Measurements from ENCODE around the gene BLOC1S1. TPM values are rescaled to one million over a fixed set of nuclear protein-coding genes. Genes with fewer than 3 reads are reported as not detected.
"Not testable (repeated sequence)": the region's sequence is repeated elsewhere in the genome, so short reads cannot be mapped to it uniquely, and the experiment has no call there.

Gene BLOC1S1
- polyA plus RNA-seq, 4 donors, result 177 to 688 (median 434) TPM

GRCh38 chr12:55745361-55746173, 29.7 kb downstream of the BLOC1S1 start:
- 20 to 38% (median 37%) methylated on average over 13 of the region's 13 CpGs for WGBS, 3 donors
- peak in 1 of 2 donors; percentile 31 for DNase-seq
- no peak for FAIRE-seq
- Histone ChIP-seq H3K9me3 (ENCODE audit: control insufficient read depth in 2 of 2, insufficient read depth in 1 of 2, low read depth in 1 of 2, low read length in 1 of 2) (no peaks in the 10 kb centered on the region), H3K4me3 (ENCODE audit: low read depth in 1 of 3, low read length in 3 of 3) (peak overlapping the region in 1 of 3 donors; percentile 17), H3K27me3 (ENCODE audit: control insufficient read depth in 3 of 3, insufficient read depth in 3 of 3, low read length in 3 of 3) (peaks cover 0 to 8% (median 0%) of the 10 kb centered on the region in 3 donors), H3K4me1 (ENCODE audit: control insufficient read depth in 3 of 3, insufficient read depth in 2 of 3, low read depth in 1 of 3, low read length in 2 of 3) (peaks cover 0 to 32% (median 10%) of the 10 kb centered on the region in 3 donors), H3K27ac (ENCODE audit: low read depth in 1 of 3, low read length in 2 of 3) (no peak overlapping the region), H3K36me3 (ENCODE audit: control insufficient read depth in 3 of 3, insufficient read depth in 2 of 3, low read depth in 1 of 3, low read length in 3 of 3) (peaks cover 0 to 15% (median 4%) of the 10 kb centered on the region in 3 donors)

GRCh38 chr12:55746174-55746912, 30.5 kb downstream of the BLOC1S1 start:
- no peak for FAIRE-seq

GRCh38 chr12:55746913-55747231, 31.0 kb downstream of the BLOC1S1 start:
- H3K27ac ChIP-seq (ENCODE audit: low read depth in 1 of 3, low read length in 2 of 3), result no peak overlapping the region
- FAIRE-seq, result no peak
- DNase-seq, result no peak

More at GRCh38 chr12:55746174-55746912, 30.5 kb downstream of the BLOC1S1 start:
- Histone ChIP-seq H3K4me1 (ENCODE audit: control insufficient read depth in 3 of 3, insufficient read depth in 2 of 3, low read depth in 1 of 3, low read length in 2 of 3) (peaks cover 0 to 32% (median 10%) of the 10 kb centered on the region in 3 donors), H3K4me3 (ENCODE audit: low read depth in 1 of 3, low read length in 3 of 3) (no peak overlapping the region), H3K36me3 (ENCODE audit: control insufficient read depth in 3 of 3, insufficient read depth in 2 of 3, low read depth in 1 of 3, low read length in 3 of 3) (peaks cover 0 to 23% (median 7%) of the 10 kb centered on the region in 3 donors), H3K27me3 (ENCODE audit: control insufficient read depth in 3 of 3, insufficient read depth in 3 of 3, low read length in 3 of 3) (peaks cover 0 to 8% (median 0%) of the 10 kb centered on the region in 3 donors), H3K27ac (ENCODE audit: low read depth in 1 of 3, low read length in 2 of 3) (no peak overlapping the region), H3K9me3 (ENCODE audit: control insufficient read depth in 2 of 2, insufficient read depth in 1 of 2, low read depth in 1 of 2, low read length in 1 of 2) (no peaks in the 10 kb centered on the region)
- 51 to 66% (median 54%) methylated on average over 3 of the region's 3 CpGs for WGBS, 3 donors
- no peak for DNase-seq

GRCh38 chr12:55748230-55748993, 32.6 kb downstream of the BLOC1S1 start:
- H3K9me3 ChIP-seq (ENCODE audit: control insufficient read depth in 2 of 2, insufficient read depth in 1 of 2, low read depth in 1 of 2, low read length in 1 of 2), result no peaks in the 10 kb centered on the region
- no peak overlapping the region for H3K4me3 ChIP-seq (ENCODE audit: low read depth in 1 of 3, low read length in 3 of 3)
- 90 to 94% (median 91%) methylated on average over 18 of the region's 18 CpGs for WGBS, 3 donors
- peaks cover 4 to 38% (median 13%) of the 10 kb centered on the region in 3 donors for H3K36me3 ChIP-seq (ENCODE audit: control insufficient read depth in 3 of 3, insufficient read depth in 2 of 3, low read depth in 1 of 3, low read length in 3 of 3)
- FAIRE-seq (no peak), DNase-seq (no peak)
- no peak overlapping the region for H3K27ac ChIP-seq (ENCODE audit: low read depth in 1 of 3, low read length in 2 of 3)
- H3K4me1 ChIP-seq (ENCODE audit: control insufficient read depth in 3 of 3, insufficient read depth in 2 of 3, low read depth in 1 of 3, low read length in 2 of 3), result peaks cover 0 to 21% (median 10%) of the 10 kb centered on the region in 3 donors
- peaks cover 0 to 8% (median 0%) of the 10 kb centered on the region in 3 donors for H3K27me3 ChIP-seq (ENCODE audit: control insufficient read depth in 3 of 3, insufficient read depth in 3 of 3, low read length in 3 of 3)

More at GRCh38 chr12:55746913-55747231, 31.0 kb downstream of the BLOC1S1 start:
- peaks cover 0 to 29% (median 8%) of the 10 kb centered on the region in 3 donors for H3K36me3 ChIP-seq (ENCODE audit: control insufficient read depth in 3 of 3, insufficient read depth in 2 of 3, low read depth in 1 of 3, low read length in 3 of 3)
- H3K4me3 ChIP-seq (ENCODE audit: low read depth in 1 of 3, low read length in 3 of 3), result no peak overlapping the region
- peaks cover 0 to 29% (median 10%) of the 10 kb centered on the region in 3 donors for H3K4me1 ChIP-seq (ENCODE audit: control insufficient read depth in 3 of 3, insufficient read depth in 2 of 3, low read depth in 1 of 3, low read length in 2 of 3)
- H3K27me3 ChIP-seq (ENCODE audit: control insufficient read depth in 3 of 3, insufficient read depth in 3 of 3, low read length in 3 of 3), result peaks cover 0 to 8% (median 0%) of the 10 kb centered on the region in 3 donors
- no peaks in the 10 kb centered on the region for H3K9me3 ChIP-seq (ENCODE audit: control insufficient read depth in 2 of 2, insufficient read depth in 1 of 2, low read depth in 1 of 2, low read length in 1 of 2)

- peaks cover 18 to 58% (median 22%) of the 10 kb centered on the region in 3 donors for H3K36me3 ChIP-seq (ENCODE audit: control insufficient read depth in 3 of 3, insufficient read depth in 2 of 3, low read depth in 1 of 3, low read length in 3 of 3)
- no peak for FAIRE-seq
Measured at GRCh38 chr12:55755246-55755645, 39.4 kb downstream of the BLOC1S1 start.

GRCh38 chr12:55757701-55758100, 41.9 kb downstream of the BLOC1S1 start:
- no peak overlapping the region for H3K4me3 ChIP-seq (ENCODE audit: low read depth in 1 of 3, low read length in 3 of 3)
- FAIRE-seq, result no peak
- H3K36me3 ChIP-seq (ENCODE audit: control insufficient read depth in 3 of 3, insufficient read depth in 2 of 3, low read depth in 1 of 3, low read length in 3 of 3), result peaks cover 15 to 50% (median 19%) of the 10 kb centered on the region in 3 donors

More at GRCh38 chr12:55755246-55755645, 39.4 kb downstream of the BLOC1S1 start:
- Histone ChIP-seq H3K4me3 (ENCODE audit: low read depth in 1 of 3, low read length in 3 of 3) (no peak overlapping the region), H3K4me1 (ENCODE audit: control insufficient read depth in 3 of 3, insufficient read depth in 2 of 3, low read depth in 1 of 3, low read length in 2 of 3) (no peaks in the 10 kb centered on the region), H3K27ac (ENCODE audit: low read depth in 1 of 3, low read length in 2 of 3) (no peak overlapping the region), H3K9me3 (ENCODE audit: control insufficient read depth in 2 of 2, insufficient read depth in 1 of 2, low read depth in 1 of 2, low read length in 1 of 2) (no peaks in the 10 kb centered on the region), H3K27me3 (ENCODE audit: control insufficient read depth in 3 of 3, insufficient read depth in 3 of 3, low read length in 3 of 3) (no peaks in the 10 kb centered on the region)
- DNase-seq, result no peak
- 69 to 87% (median 80%) methylated on average over 2 of the region's 2 CpGs for WGBS, 3 donors

GRCh38 chr12:55758575-55758974, 42.7 kb downstream of the BLOC1S1 start:
- peaks cover 14 to 51% (median 16%) of the 10 kb centered on the region in 3 donors for H3K36me3 ChIP-seq (ENCODE audit: control insufficient read depth in 3 of 3, insufficient read depth in 2 of 3, low read depth in 1 of 3, low read length in 3 of 3)
- H3K27ac ChIP-seq (ENCODE audit: low read depth in 1 of 3, low read length in 2 of 3); H3K27me3 ChIP-seq (ENCODE audit: control insufficient read depth in 3 of 3, insufficient read depth in 3 of 3, low read length in 3 of 3); H3K4me3 ChIP-seq (ENCODE audit: low read depth in 1 of 3, low read length in 3 of 3); H3K9me3 ChIP-seq (ENCODE audit: control insufficient read depth in 2 of 2, insufficient read depth in 1 of 2, low read depth in 1 of 2, low read length in 1 of 2); H3K4me1 ChIP-seq (ENCODE audit: control insufficient read depth in 3 of 3, insufficient read depth in 2 of 3, low read depth in 1 of 3, low read length in 2 of 3); DNase-seq; FAIRE-seq: not testable (repeated sequence)
- 99 to 100% (median 100%) methylated on average over 4 of the region's 4 CpGs for WGBS, 3 donors

More at GRCh38 chr12:55757701-55758100, 41.9 kb downstream of the BLOC1S1 start:
- no peak for DNase-seq
- no peak overlapping the region for H3K27ac ChIP-seq (ENCODE audit: low read depth in 1 of 3, low read length in 2 of 3)
- H3K4me1 ChIP-seq (ENCODE audit: control insufficient read depth in 3 of 3, insufficient read depth in 2 of 3, low read depth in 1 of 3, low read length in 2 of 3), result no peaks in the 10 kb centered on the region
- no peaks in the 10 kb centered on the region for H3K9me3 ChIP-seq (ENCODE audit: control insufficient read depth in 2 of 2, insufficient read depth in 1 of 2, low read depth in 1 of 2, low read length in 1 of 2)
- H3K27me3 ChIP-seq (ENCODE audit: control insufficient read depth in 3 of 3, insufficient read depth in 3 of 3, low read length in 3 of 3), result no peaks in the 10 kb centered on the region
- WGBS, 3 donors, result 77 to 88% (median 83%) methylated on average over 2 of the region's 2 CpGs

GRCh38 chr12:55760663-55761062, 44.8 kb downstream of the BLOC1S1 start:
- 93 to 94% (median 94%) methylated on average over 6 of the region's 6 CpGs for WGBS, 3 donors
- Histone ChIP-seq H3K27ac (ENCODE audit: low read depth in 1 of 3, low read length in 2 of 3) (no peak overlapping the region), H3K4me3 (ENCODE audit: low read depth in 1 of 3, low read length in 3 of 3) (no peak overlapping the region), H3K27me3 (ENCODE audit: control insufficient read depth in 3 of 3, insufficient read depth in 3 of 3, low read length in 3 of 3) (no peaks in the 10 kb centered on the region), H3K36me3 (ENCODE audit: control insufficient read depth in 3 of 3, insufficient read depth in 2 of 3, low read depth in 1 of 3, low read length in 3 of 3) (peaks cover 12 to 53% (median 16%) of the 10 kb centered on the region in 3 donors), H3K9me3 (ENCODE audit: control insufficient read depth in 2 of 2, insufficient read depth in 1 of 2, low read depth in 1 of 2, low read length in 1 of 2) (no peaks in the 10 kb centered on the region), H3K4me1 (ENCODE audit: control insufficient read depth in 3 of 3, insufficient read depth in 2 of 3, low read depth in 1 of 3, low read length in 2 of 3) (no peaks in the 10 kb centered on the region)
- DNase-seq (no peak), FAIRE-seq (no peak)
